Lung (tissue), 12 donors: Measurements from ENCODE around the gene ANTXR1. TPM values are rescaled to one million over a fixed set of nuclear protein-coding genes. Genes with fewer than 3 reads are reported as not detected.

Experiments
- ATAC-seq: fragments of 200-7000 bp; cut with Tn5 transposase; one replicate; pipeline ENCODE4 v1.9.1; 2020; ENCODE audit warnings: moderate number of reproducible peaks; ENCODE audit not compliant: insufficient read depth, low FRiP score
- DNase-seq, 3 donors: peaks; one replicate each; pipeline ENCODE4 v3.0.0-alpha.2; 2013 to 2017
- H3K27ac ChIP-seq, 2 donors: one replicate each; pipeline ENCODE4 v1.5.1; 2013; ENCODE audit warnings: mild to moderate bottlenecking in 2 of 2, moderate library complexity in 2 of 2, control low read depth in 1 of 2, inconsistent platforms in 1 of 2, low read depth in 1 of 2, low read length in 1 of 2
- H3K27me3 ChIP-seq, 3 donors: one replicate each; pipeline ENCODE4 v1.5.1; 2013; ENCODE audit warnings: low read length in 2 of 3; ENCODE audit not compliant: control insufficient read depth in 3 of 3, insufficient read depth in 3 of 3
- H3K36me3 ChIP-seq, 4 donors: one replicate each; pipeline ENCODE4 v1.5.1; 2013; ENCODE audit warnings: low read length in 4 of 4, mild to moderate bottlenecking in 1 of 4, moderate library complexity in 1 of 4; ENCODE audit not compliant: control insufficient read depth in 4 of 4, insufficient read depth in 4 of 4
- H3K4me1 ChIP-seq, 5 donors: one replicate each; pipeline ENCODE4 v1.5.1; 2013; ENCODE audit warnings: low read length in 5 of 5, mild to moderate bottlenecking in 2 of 5, moderate library complexity in 1 of 5; ENCODE audit not compliant: control insufficient read depth in 5 of 5, insufficient read depth in 5 of 5
- H3K4me3 ChIP-seq: one replicate; pipeline ENCODE4 v1.5.1; 2013; ENCODE audit warnings: mild to moderate bottlenecking, control low read depth, moderate library complexity
- H3K9ac ChIP-seq, 2 donors: one replicate each; pipeline ENCODE4 v1.5.1; 2013; ENCODE audit warnings: low read length in 2 of 2, control low read depth in 1 of 2; ENCODE audit not compliant: insufficient read depth in 1 of 2
- H3K9me3 ChIP-seq, 4 donors: one replicate each; pipeline ENCODE4 v1.5.1; 2013; ENCODE audit warnings: low read length in 3 of 4, mild to moderate bottlenecking in 1 of 4, moderate library complexity in 1 of 4; ENCODE audit not compliant: control insufficient read depth in 4 of 4, insufficient read depth in 3 of 4
- WGBS, 2 donors: extraction: QIAGEN DNeasy Blood & Tissue Kit; methylation state at CpG; one replicate each; pipeline ENCODE4 v1.1.7; 2013; 5-methylcytosine and 5-hydroxymethylcytosine counted together
- polyA plus RNA-seq, 2 donors: library from polyadenylated mRNA; stranded (reverse); fragments of 200-250 nt; gene quantifications; one replicate each; pipeline ENCODE4 v1.2.1, GENCODE V29; 2013
- total RNA-seq, 2 donors: library from RNA; depleted of rRNA in 1 of 2; stranded (reverse); fragments of >200 nt in 1 of 2; gene quantifications; one replicate each; pipeline ENCODE4 v1.2.1, GENCODE V29; 2014 to 2021
- TF ChIP-seq, protein P1 (sequence below): IDR thresholded peaks from 2 replicates; pipeline ENCODE4 v1.5.1; 2012; ENCODE audit warnings: mild to moderate bottlenecking; ENCODE audit errors: control extremely low read depth, extremely low read depth
- donor health status: control.
- donor health status: control.
- donor health status: Bipolar disorder and iron deficiency.
- donor health status: healthy.
- donor health status: DM: yes; HTN: yes; CAD: no.

The ANTXR1 gene
- total and polyA plus RNA-seq, 4 donors: 13.4 to 81.0 (median 34.8) TPM

DNA sequence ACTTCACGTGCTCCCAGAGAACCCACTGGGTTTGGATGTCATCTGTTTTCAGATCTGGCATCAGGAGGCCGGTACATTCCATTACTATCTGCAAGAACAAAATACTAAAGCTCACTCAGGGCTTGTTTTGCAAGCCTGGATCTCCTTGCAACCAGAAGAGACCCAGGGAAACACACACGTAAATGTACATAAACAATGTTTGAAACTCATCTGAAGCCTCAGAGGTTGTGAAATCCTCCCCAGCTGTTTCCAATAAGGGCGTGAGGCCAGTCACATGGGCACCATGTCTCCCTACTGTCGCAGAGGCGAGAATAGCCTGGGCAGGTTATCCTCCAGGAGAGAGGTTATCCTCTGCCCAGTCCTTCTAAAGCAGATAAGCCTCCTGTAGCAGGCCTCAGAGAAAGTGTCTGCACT, 187.1 kb downstream of the ANTXR1 start:
- Histone ChIP-seq H3K9me3 (no peaks in the 10 kb centered on the region), H3K27me3 (no peaks in the 10 kb centered on the region), H3K27ac (no peak overlapping the region), H3K9ac (no peak overlapping the region), H3K4me3 (no peak overlapping the region), H3K4me1 (peaks cover 0 to 16% (median 0%) of the 10 kb centered on the region in 5 donors), H3K36me3 (peaks cover 0 to 20% (median 3%) of the 10 kb centered on the region in 4 donors)
- TF ChIP-seq, protein P1, sequence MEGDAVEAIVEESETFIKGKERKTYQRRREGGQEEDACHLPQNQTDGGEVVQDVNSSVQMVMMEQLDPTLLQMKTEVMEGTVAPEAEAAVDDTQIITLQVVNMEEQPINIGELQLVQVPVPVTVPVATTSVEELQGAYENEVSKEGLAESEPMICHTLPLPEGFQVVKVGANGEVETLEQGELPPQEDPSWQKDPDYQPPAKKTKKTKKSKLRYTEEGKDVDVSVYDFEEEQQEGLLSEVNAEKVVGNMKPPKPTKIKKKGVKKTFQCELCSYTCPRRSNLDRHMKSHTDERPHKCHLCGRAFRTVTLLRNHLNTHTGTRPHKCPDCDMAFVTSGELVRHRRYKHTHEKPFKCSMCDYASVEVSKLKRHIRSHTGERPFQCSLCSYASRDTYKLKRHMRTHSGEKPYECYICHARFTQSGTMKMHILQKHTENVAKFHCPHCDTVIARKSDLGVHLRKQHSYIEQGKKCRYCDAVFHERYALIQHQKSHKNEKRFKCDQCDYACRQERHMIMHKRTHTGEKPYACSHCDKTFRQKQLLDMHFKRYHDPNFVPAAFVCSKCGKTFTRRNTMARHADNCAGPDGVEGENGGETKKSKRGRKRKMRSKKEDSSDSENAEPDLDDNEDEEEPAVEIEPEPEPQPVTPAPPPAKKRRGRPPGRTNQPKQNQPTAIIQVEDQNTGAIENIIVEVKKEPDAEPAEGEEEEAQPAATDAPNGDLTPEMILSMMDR: no peak
- ATAC-seq: no peak
- peak in 2 of 3 donors; percentile 61 to 74 for DNase-seq
- WGBS, 2 donors: 59 to 71% methylated on average over 6 of the region's 6 CpGs

DNA sequence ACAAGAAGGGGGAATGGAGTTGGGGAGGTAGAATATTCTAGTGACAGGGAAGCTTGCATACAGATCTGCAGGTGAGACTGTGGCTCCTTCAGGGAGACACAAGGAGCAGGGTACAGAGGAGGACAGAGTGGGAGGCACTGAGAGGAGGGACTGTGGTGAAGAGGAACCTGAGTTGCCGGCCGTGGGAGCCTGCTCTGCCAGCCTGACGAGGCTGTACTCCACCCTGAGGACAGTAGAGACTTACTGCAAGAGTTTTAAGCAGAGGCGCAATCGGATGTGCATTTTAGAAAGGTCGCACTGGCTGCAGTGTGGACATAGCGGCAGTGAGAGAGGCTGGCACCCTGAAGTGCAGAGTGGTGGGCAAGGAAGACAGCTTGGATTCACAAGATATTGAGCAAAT, 188.3 kb downstream of the ANTXR1 start:
- Histone ChIP-seq H3K27me3 (no peaks in the 10 kb centered on the region), H3K36me3 (peaks cover 0 to 14% (median 3%) of the 10 kb centered on the region in 4 donors), H3K9me3 (no peaks in the 10 kb centered on the region), H3K4me3 (no peak overlapping the region), H3K4me1 (peaks cover 0 to 16% (median 0%) of the 10 kb centered on the region in 5 donors), H3K27ac (no peak overlapping the region), H3K9ac (no peak overlapping the region)
- no peak for ATAC-seq
- DNase-seq: no peak
- TF ChIP-seq, protein P1: no peak
- WGBS, 2 donors: 87 to 88% methylated on average over 7 of the region's 7 CpGs

DNA sequence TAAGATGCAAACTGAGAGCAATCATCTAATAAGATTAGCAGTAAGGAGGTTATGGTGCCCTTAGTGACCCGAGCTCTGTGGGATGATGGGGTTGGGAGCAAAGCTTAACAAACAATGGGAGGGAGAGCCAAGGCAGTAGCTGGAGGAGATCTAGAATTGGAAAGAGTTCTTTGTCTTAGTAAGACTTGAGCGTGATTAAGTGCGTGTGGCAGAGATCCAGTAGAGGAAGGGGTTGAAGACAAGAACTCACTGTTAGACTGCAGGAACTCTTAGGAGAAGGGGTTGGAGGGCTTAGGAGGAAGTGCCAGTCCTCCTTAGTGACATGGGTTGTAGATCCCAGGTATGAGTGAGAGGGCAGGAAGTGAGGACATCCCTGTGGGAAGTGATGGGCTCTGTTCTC, 189.3 kb downstream of the ANTXR1 start:
- WGBS, 2 donors: 87 to 99% methylated on average over 3 of the region's 3 CpGs
- H3K36me3 ChIP-seq: peaks cover 0 to 12% (median 6%) of the 10 kb centered on the region in 4 donors
- H3K27ac ChIP-seq: no peak overlapping the region
- DNase-seq: peak in 1 of 3 donors; percentile 37
- H3K9ac ChIP-seq: no peak overlapping the region
- no peak for ATAC-seq
- no peak overlapping the region for H3K4me3 ChIP-seq
- no peaks in the 10 kb centered on the region for H3K27me3 ChIP-seq
- H3K4me1 ChIP-seq: peaks cover 0 to 16% (median 0%) of the 10 kb centered on the region in 5 donors
- H3K9me3 ChIP-seq: no peaks in the 10 kb centered on the region
- TF ChIP-seq, protein P1: no peak
